PC-9 (cell line): ENCODE data around the gene SYK. TPM values are rescaled to one million over a fixed set of nuclear protein-coding genes. Genes with fewer than 3 reads are reported as not detected.

Experiments
- BruUV-seq: library from RNA; stranded (reverse); fragments of 400-500 nt; replicated peaks from 2 replicates; lab custom pipeline; 2021; lab: Mats Ljungman, UMichigan
- CTCF ChIA-PET: fragments of 300-600 bp; sonication (Branson Sonifier 250); formaldehyde crosslinking; loops from one replicate; lab custom pipeline; 2022; ENCODE audit warnings: antibody characterized with exemption; lab: Charles Lee
- POLR2A ChIA-PET: fragments of 300-600 bp; sonication (Branson Sonifier 250); formaldehyde crosslinking; loops from one replicate; lab custom pipeline; 2022; ENCODE audit warnings: antibody characterized with exemption; ENCODE audit not compliant: unreplicated experiment; lab: Charles Lee
- DNase-seq, 2 experiments: peaks; one replicate each; pipeline versions ENCODE4 v3.0.0 to v3.0.0-alpha.2; 2015 to 2022; ENCODE audit warnings: mixed read lengths in 1 of 2
- H2AFZ ChIP-seq: fragments of 200-600 bp; sonication (generic); 2 replicates; pipeline ENCODE4 v1.8.1; 2017; ENCODE audit warnings: antibody characterized with exemption
- H3F3A ChIP-seq: fragments of 200-600 bp; sonication (generic); 2 replicates; pipeline ENCODE4 v1.8.1; 2017; ENCODE audit warnings: antibody characterized with exemption, mild to moderate bottlenecking, low read depth; ENCODE audit not compliant: insufficient read depth
- H3K27ac ChIP-seq: fragments of 200-600 bp; sonication (generic); 2 replicates; pipeline ENCODE4 v1.6.1; 2016; ENCODE audit warnings: mixed run types
- H3K27me3 ChIP-seq: fragments of 200-600 bp; sonication (generic); 2 replicates; pipeline ENCODE4 v1.6.1; 2016; ENCODE audit warnings: low read depth, mixed run types; ENCODE audit not compliant: insufficient read depth
- H3K36me3 ChIP-seq: fragments of 200-600 bp; sonication (generic); 2 replicates; pipeline ENCODE4 v1.6.1; 2016; ENCODE audit warnings: low read depth, mixed run types
- H3K4me1 ChIP-seq: fragments of 200-600 bp; sonication (generic); replicated peaks from 2 replicates; pipeline ENCODE4 v1.6.1; 2016; ENCODE audit warnings: mixed run types; ENCODE audit not compliant: insufficient read depth
- H3K4me2 ChIP-seq: fragments of 200-600 bp; sonication (generic); 2 replicates; pipeline ENCODE4 v1.6.1; 2017; ENCODE audit warnings: mixed run types
- H3K4me3 ChIP-seq: fragments of 200-600 bp; sonication (generic); 2 replicates; pipeline ENCODE4 v1.6.1; 2016; ENCODE audit warnings: mixed run types
- H3K79me2 ChIP-seq: fragments of 200-600 bp; sonication (generic); 2 replicates; pipeline ENCODE4 v1.6.1; 2017; ENCODE audit warnings: low read depth, mixed run types
- H3K9me2 ChIP-seq: fragments of 200-600 bp; sonication (generic); 2 replicates; pipeline ENCODE4 v1.8.1; 2017; ENCODE audit warnings: mild to moderate bottlenecking; ENCODE audit not compliant: insufficient read depth
- H3K9me3 ChIP-seq: fragments of 200-600 bp; sonication (generic); 2 replicates; pipeline ENCODE4 v1.8.1; 2016; ENCODE audit warnings: low read depth; ENCODE audit not compliant: insufficient read depth
- H4K20me1 ChIP-seq: fragments of 200-600 bp; sonication (generic); 2 replicates; pipeline ENCODE4 v1.8.1; 2017; ENCODE audit not compliant: insufficient read depth
- EZH2 ChIP-seq: fragments of 200-600 bp; sonication (generic); IDR thresholded peaks from 2 replicates; pipeline ENCODE4 v1.8.0; 2017; ENCODE audit warnings: antibody characterized with exemption, low read depth
- intact Hi-C: fragments of 100-400 bp; cut with micrococcal nuclease; formaldehyde crosslinking; loops from one replicate; pipeline ENCODE4 v1.10.0; 2022; ENCODE audit not compliant: unreplicated experiment
- total RNA-seq: library from RNA; stranded (reverse); gene quantifications from 2 replicates; pipeline ENCODE4 v1.2.3, GENCODE V29; 2021
- TF ChIP-seq, protein P1 (sequence below): fragments of 200-600 bp; sonication (generic); conservative IDR thresholded peaks from 2 replicates; pipeline ENCODE4 v1.6.1; 2017; ENCODE audit warnings: mixed run types, antibody characterized with exemption, mild to moderate bottlenecking, moderate library complexity

Gene SYK
- total RNA-seq, 1 experiment from 2014 or later: 32.1 TPM

DNA sequence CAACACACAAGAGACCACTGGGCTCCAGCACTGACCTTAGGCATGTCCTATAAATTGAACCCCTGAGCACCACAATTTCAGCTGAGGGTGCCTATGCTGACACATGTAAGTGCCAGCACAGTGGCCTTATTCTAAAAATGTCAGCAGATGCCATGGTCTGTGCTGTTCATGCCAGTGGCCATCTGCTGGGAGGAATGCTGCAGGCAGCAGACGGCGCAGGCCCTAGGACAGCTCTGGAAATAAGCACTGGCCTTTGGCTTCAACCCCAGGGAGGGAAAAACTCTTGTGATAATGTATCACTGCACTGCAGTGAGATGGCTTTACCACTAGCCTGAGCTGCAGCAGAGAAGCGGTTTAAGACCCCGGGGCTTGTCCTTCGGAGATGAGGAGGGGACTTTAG, 98.5 kb downstream of the SYK start:
- no peak overlapping the region for H3K4me3 ChIP-seq
- H3K27me3 ChIP-seq: no peaks in the 10 kb centered on the region
- ChIA-PET CTCF (no interaction called here), POLR2A (no interaction called here)
- no peaks in the 10 kb centered on the region for H3K36me3 ChIP-seq
- no peaks in the 10 kb centered on the region for H3F3A ChIP-seq
- H2AFZ ChIP-seq: no peak overlapping the region
- no peak overlapping the region for H3K4me2 ChIP-seq
- H3K9me2 ChIP-seq: no peaks in the 10 kb centered on the region
- TF ChIP-seq EZH2: no peak
- TF ChIP-seq, protein P1, sequence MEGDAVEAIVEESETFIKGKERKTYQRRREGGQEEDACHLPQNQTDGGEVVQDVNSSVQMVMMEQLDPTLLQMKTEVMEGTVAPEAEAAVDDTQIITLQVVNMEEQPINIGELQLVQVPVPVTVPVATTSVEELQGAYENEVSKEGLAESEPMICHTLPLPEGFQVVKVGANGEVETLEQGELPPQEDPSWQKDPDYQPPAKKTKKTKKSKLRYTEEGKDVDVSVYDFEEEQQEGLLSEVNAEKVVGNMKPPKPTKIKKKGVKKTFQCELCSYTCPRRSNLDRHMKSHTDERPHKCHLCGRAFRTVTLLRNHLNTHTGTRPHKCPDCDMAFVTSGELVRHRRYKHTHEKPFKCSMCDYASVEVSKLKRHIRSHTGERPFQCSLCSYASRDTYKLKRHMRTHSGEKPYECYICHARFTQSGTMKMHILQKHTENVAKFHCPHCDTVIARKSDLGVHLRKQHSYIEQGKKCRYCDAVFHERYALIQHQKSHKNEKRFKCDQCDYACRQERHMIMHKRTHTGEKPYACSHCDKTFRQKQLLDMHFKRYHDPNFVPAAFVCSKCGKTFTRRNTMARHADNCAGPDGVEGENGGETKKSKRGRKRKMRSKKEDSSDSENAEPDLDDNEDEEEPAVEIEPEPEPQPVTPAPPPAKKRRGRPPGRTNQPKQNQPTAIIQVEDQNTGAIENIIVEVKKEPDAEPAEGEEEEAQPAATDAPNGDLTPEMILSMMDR: no peak
- H3K4me1 ChIP-seq: no peaks in the 10 kb centered on the region
- intact Hi-C loops: no loop called here
- no peaks in the 10 kb centered on the region for H4K20me1 ChIP-seq
- no peak overlapping the region for H3K27ac ChIP-seq
- no TSS peak for BruUV-seq
- no peaks in the 10 kb centered on the region for H3K9me3 ChIP-seq
- DNase-seq: no peak
- no peaks in the 10 kb centered on the region for H3K79me2 ChIP-seq

DNA sequence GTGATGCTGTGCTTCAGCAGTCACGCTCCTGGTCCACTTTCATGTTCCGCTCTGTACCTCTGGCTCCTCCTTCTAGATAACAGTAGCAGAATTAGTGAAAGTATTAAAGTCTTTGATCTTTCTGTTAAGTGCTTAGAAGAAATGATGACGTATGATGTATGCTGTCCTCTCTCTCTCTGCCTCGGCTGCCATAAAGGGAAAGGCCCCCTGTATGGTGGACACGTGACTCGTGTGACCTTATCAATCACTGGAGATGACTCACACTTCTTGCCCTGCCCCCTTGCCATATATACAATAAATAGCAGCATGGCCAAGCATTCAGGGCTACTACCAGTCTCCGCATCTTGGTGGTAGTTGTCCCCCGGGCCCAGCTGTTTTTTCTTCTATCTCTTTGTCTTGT, 100.3 kb downstream of the SYK start:
- no peaks in the 10 kb centered on the region for H3K9me2 ChIP-seq
- H3K4me1 ChIP-seq: no peaks in the 10 kb centered on the region
- CTCF ChIA-PET: no interaction called here
- H3K27me3 ChIP-seq: no peaks in the 10 kb centered on the region
- H3K4me2 ChIP-seq: no peak overlapping the region
- BruUV-seq: no TSS peak
- TF ChIP-seq EZH2: no peak
- TF ChIP-seq, protein P1: no peak
- DNase-seq: no peak
- no peaks in the 10 kb centered on the region for H3F3A ChIP-seq
- no peaks in the 10 kb centered on the region for H3K79me2 ChIP-seq
- H3K27ac ChIP-seq: no peak overlapping the region
- intact Hi-C loops: no loop called here
- H4K20me1 ChIP-seq: no peaks in the 10 kb centered on the region
- no peaks in the 10 kb centered on the region for H3K36me3 ChIP-seq
- H3K9me3 ChIP-seq: no peaks in the 10 kb centered on the region
- no peak overlapping the region for H3K4me3 ChIP-seq
- POLR2A ChIA-PET: no interaction called here
- no peak overlapping the region for H2AFZ ChIP-seq

DNA sequence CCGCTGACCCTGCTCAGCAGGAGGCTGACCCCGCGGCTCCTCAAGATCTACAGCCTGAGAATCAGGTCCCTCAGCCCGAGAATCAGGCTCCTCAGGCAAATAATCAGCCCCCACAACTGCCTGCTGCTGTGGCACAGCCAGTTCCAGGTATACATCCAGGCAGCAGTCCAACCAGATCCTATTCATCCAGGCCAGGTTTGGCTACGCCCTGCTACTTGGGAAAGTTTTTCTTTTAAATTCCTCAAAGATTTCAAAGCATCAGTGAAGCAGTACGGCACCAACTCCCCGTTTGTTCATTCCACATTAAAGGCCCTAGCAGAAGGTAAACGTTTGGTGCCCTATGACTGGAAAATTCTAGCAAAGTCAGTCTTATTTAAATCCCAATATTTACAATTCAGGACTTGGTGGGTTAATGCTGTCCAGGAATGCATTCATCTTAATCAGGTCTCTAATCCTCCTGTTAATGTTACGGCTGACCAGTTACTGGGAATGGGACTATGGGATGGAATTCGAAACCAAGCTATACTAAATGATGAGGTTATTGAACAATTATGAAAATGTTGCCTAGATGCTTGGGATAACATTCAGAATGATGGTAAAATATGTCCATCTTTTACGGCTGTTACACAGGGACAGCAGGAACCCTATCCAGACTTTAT, 102.3 kb downstream of the SYK start:
- no peak overlapping the region for H3K27ac ChIP-seq
- ChIA-PET CTCF (no interaction called here), POLR2A (no interaction called here)
- H2AFZ ChIP-seq: no peak overlapping the region
- intact Hi-C loops: no loop called here
- TF ChIP-seq EZH2: no peak
- TF ChIP-seq, protein P1: no peak
- no TSS peak for BruUV-seq
- no peak overlapping the region for H3K4me3 ChIP-seq
- H3K27me3 ChIP-seq: no peaks in the 10 kb centered on the region
- DNase-seq: no peak
- H3K36me3 ChIP-seq: no peaks in the 10 kb centered on the region
- H3K9me3 ChIP-seq: no peaks in the 10 kb centered on the region
- H3K9me2 ChIP-seq: no peaks in the 10 kb centered on the region
- no peak overlapping the region for H3K4me2 ChIP-seq
- no peaks in the 10 kb centered on the region for H3F3A ChIP-seq
- H3K4me1 ChIP-seq: no peaks in the 10 kb centered on the region
- H4K20me1 ChIP-seq: no peaks in the 10 kb centered on the region
- H3K79me2 ChIP-seq: no peaks in the 10 kb centered on the region
